ENCODE results near the gene DUSP3.

DNA sequence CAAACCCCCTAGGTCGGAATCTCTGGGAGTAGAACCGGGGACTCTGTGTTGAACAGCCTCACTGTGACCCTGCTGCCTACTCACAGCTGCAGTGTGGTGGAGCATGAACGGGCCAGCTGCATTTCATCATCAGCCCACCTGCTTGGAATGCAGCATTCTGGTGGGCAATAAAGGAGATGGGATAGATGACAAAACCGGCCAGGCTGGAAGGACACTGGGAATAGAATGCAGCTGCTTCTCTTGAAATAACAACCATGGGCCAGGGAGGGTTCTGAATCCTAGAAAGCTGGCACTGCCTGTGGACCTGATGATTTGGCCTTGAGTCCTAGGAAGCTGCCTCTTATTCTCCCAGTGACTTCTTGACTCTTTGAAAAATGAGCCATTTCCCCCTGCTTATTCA is 25.0 kb upstream of the DUSP3 start:
- no peak for TF ChIP-seq EZH2 (IDR thresholded peaks at IDR 0.05; ENCODE audit: low read length, unreplicated experiment)
- TF ChIP-seq, protein P1, sequence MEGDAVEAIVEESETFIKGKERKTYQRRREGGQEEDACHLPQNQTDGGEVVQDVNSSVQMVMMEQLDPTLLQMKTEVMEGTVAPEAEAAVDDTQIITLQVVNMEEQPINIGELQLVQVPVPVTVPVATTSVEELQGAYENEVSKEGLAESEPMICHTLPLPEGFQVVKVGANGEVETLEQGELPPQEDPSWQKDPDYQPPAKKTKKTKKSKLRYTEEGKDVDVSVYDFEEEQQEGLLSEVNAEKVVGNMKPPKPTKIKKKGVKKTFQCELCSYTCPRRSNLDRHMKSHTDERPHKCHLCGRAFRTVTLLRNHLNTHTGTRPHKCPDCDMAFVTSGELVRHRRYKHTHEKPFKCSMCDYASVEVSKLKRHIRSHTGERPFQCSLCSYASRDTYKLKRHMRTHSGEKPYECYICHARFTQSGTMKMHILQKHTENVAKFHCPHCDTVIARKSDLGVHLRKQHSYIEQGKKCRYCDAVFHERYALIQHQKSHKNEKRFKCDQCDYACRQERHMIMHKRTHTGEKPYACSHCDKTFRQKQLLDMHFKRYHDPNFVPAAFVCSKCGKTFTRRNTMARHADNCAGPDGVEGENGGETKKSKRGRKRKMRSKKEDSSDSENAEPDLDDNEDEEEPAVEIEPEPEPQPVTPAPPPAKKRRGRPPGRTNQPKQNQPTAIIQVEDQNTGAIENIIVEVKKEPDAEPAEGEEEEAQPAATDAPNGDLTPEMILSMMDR (conservative IDR thresholded peaks at IDR 0.05; ENCODE audit: low read depth, low read length), result no peak

All from PC-3 (cell line).